OCI-LY1 (cell line): ENCODE measurements around the gene UBE2G1.

Source experiments
- CTCF ChIP-seq: fragments of 200-600 bp; sonication (generic), shearing (Covaris generic); IDR thresholded peaks from 2 replicates; pipeline ENCODE4 v1.5.1; 2017; ENCODE audit warnings: mild to moderate bottlenecking, antibody characterized with exemption, low read length, moderate library complexity, mixed read lengths
- EZH2 ChIP-seq: fragments of 200-600 bp; sonication (generic), shearing (Covaris generic); IDR thresholded peaks from 2 replicates; pipeline ENCODE4 v1.8.0; 2017; ENCODE audit warnings: borderline replicate concordance, mixed run types, mild to moderate bottlenecking, antibody characterized with exemption, low read length, moderate library complexity, mixed read lengths

DNA sequence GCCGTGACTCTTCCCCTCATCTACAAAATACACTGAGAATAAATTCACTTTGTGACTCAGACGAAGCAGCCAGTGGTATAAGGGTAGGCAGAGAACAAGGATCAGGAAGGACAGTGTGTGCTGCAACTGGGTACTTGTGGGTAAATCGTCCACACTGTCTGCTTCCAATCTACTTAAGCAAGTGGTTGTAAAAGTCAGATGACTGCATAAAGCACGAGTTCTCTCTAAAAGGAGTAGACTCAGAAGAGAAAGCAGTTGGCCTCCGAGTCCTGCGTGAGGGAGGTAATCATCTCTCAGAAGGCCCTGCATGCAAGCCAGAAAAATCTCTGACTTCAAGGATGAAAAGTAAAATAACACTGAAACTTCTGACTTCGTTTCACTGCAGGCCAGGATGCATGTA, 145.8 kb downstream of the UBE2G1 start:
- no peak for TF ChIP-seq CTCF
- TF ChIP-seq EZH2: no peak
